Subcutaneous abdominal adipose tissue (tissue), 5 donors: ENCODE results near the gene CCL16.

ENCODE experiments used
- H3K27ac ChIP-seq: one replicate; pipeline ENCODE4 v1.7.0; 2013; ENCODE audit warnings: low read depth, mild to moderate bottlenecking, inconsistent platforms, low read length, moderate library complexity
- H3K27me3 ChIP-seq, 5 donors: one replicate each; pipeline ENCODE4 v1.7.0; 2013; ENCODE audit warnings: low read length in 5 of 5, inconsistent platforms in 1 of 5; ENCODE audit not compliant: control insufficient read depth in 5 of 5, insufficient read depth in 4 of 5
- H3K36me3 ChIP-seq, 5 donors: one replicate each; pipeline ENCODE4 v1.7.0; 2013; ENCODE audit warnings: low read length in 5 of 5; ENCODE audit not compliant: control insufficient read depth in 5 of 5, insufficient read depth in 5 of 5
- H3K4me1 ChIP-seq, 5 donors: one replicate each; pipeline ENCODE4 v1.7.0; 2013; ENCODE audit warnings: low read length in 5 of 5, mild to moderate bottlenecking in 3 of 5, moderate library complexity in 1 of 5; ENCODE audit not compliant: control insufficient read depth in 5 of 5, insufficient read depth in 5 of 5
- H3K4me3 ChIP-seq, 5 donors: one replicate each; pipeline ENCODE4 v1.7.0; 2013; ENCODE audit warnings: low read length in 5 of 5, low read depth in 1 of 5
- H3K9ac ChIP-seq, 5 donors: one replicate each; pipeline ENCODE4 v1.7.0; 2013; ENCODE audit warnings: low read length in 5 of 5, mild to moderate bottlenecking in 4 of 5, moderate library complexity in 3 of 5
- H3K9me3 ChIP-seq, 5 donors: one replicate each; pipeline ENCODE4 v1.7.0; 2013; ENCODE audit warnings: low read length in 5 of 5; ENCODE audit not compliant: control insufficient read depth in 5 of 5
- donor health status: healthy.
- donor health status: healthy.
- donor health status: healthy.
- donor health status: healthy.
- donor health status: healthy.

CCL16 gene

GRCh38 chr17:35991075-35991474 is 9.8 kb upstream of the CCL16 start:
- H3K27me3 ChIP-seq: no peaks in the 10 kb centered on the region
- H3K27ac ChIP-seq: no peak overlapping the region
- peaks cover 0 to 8% (median 0%) of the 10 kb centered on the region in 5 donors for H3K9me3 ChIP-seq
- no peak overlapping the region for H3K4me3 ChIP-seq
- H3K4me1 ChIP-seq: peaks cover 0 to 28% (median 15%) of the 10 kb centered on the region in 5 donors
- H3K9ac ChIP-seq: no peak overlapping the region
- no peaks in the 10 kb centered on the region for H3K36me3 ChIP-seq

- peak overlapping the region; percentile 2 for H3K27ac ChIP-seq
- no peaks in the 10 kb centered on the region for H3K27me3 ChIP-seq
- peaks cover 0 to 6% (median 0%) of the 10 kb centered on the region in 5 donors for H3K36me3 ChIP-seq
- no peak overlapping the region for H3K4me3 ChIP-seq
- H3K9me3 ChIP-seq: peaks cover 0 to 3% (median 0%) of the 10 kb centered on the region in 5 donors
- H3K4me1 ChIP-seq: peaks cover 0 to 56% (median 26%) of the 10 kb centered on the region in 5 donors
- no peak overlapping the region for H3K9ac ChIP-seq
Observed at GRCh38 chr17:35988164-35988563, 6.9 kb upstream of the CCL16 start.

- Histone ChIP-seq H3K9me3 (peaks cover 0 to 3% (median 0%) of the 10 kb centered on the region in 5 donors), H3K27ac (peak within 1 kb of the TSS; percentile 38), H3K9ac (peak within 1 kb of the TSS in 2 of 5 donors; percentile 20 to 60), H3K4me3 (peak within 1 kb of the TSS; percentile 10 to 72 (median 65)), H3K36me3 (peaks cover 0 to 6% (median 0%) of the 10 kb centered on the region in 5 donors), H3K4me1 (peaks cover 0 to 71% (median 26%) of the 10 kb centered on the region in 5 donors), H3K27me3 (no peaks in the 10 kb centered on the region)
Observed at GRCh38 chr17:35986643-35987042, 5.3 kb upstream of the CCL16 start, which contains the start of gene CCL14. Gene CCL14 (minus strand): TSS chr17:35986729. CDS start chr17:35986649, 80 bp downstream.

DNA sequence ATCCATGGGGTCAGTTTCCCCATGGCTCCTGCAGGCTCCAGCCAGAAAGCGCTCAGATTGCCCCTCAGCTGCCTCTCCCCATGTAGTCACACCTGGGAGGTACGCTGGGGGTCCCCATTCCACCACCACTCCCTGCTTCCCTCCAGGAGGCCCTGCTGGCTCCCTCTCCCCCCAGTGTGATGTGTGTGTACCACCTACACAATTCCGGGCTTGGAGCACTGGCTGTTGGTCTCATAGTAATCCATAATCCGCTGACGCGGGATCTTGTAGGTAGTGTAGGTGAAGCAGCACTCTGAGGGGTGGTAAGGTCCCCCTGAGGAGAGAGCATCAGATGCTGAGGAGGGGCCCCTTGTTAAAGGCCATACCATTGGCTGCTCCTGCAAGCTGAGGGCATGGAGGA is 2.8 kb upstream of the CCL16 start:
- H3K27ac ChIP-seq: no peak overlapping the region

DNA sequence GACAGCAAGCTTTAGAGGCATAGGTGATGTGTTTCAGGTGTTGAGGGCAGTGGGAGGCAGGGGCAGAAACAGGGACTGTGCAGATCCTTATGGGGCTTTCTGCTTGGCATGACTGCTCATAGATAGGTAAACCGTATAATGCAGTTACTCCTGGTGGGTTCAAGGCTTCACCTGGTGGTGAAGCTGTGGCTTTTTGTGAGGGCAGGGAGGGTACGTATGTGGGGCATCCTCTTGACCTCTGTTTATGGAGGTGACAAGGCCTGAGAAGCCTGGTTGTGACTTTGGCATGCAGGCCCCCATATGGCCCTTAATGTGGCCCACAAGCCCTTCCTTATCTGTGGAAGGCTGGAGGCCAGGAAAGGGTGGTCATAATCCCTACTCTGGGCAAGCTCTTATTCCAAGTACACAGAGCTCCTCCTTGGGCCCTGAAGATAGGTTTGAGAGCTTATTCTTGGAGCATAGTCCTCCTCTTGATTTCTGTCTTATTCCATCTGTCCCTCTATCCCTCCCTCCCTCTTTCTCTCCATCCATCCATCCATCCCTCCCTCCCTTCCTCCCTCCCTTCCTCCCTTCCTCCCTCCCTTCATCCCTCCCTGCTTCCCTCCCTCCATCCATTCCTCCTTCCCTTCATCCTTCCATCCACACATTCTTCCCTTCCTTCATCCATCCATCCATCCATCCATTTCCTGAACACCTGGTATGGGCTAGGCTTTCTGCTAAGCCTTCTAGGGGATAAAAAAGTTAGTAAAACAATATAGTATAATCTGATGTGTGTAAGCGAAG is 1.3 kb upstream of the CCL16 start:
- Histone ChIP-seq H3K27me3 (peaks cover 0 to 5% (median 0%) of the 10 kb centered on the region in 5 donors), H3K4me3 (no peak overlapping the region), H3K36me3 (peaks cover 0 to 9% (median 0%) of the 10 kb centered on the region in 5 donors), H3K4me1 (peaks cover 0 to 59% (median 23%) of the 10 kb centered on the region in 5 donors), H3K27ac (no peak overlapping the region), H3K9me3 (no peaks in the 10 kb centered on the region), H3K9ac (no peak overlapping the region)

More for the DNA sequence above, 2.8 kb upstream of the CCL16 start:
- peaks cover 0 to under 1% (median 0%) of the 10 kb centered on the region in 5 donors for H3K9me3 ChIP-seq
- H3K4me1 ChIP-seq: peaks cover 0 to 68% (median 26%) of the 10 kb centered on the region in 5 donors
- no peaks in the 10 kb centered on the region for H3K27me3 ChIP-seq
- peak overlapping the region in 1 of 5 donors; percentile 5 for H3K9ac ChIP-seq
- peak overlapping the region in 4 of 5 donors; percentile 58 to 72 (median 68) for H3K4me3 ChIP-seq
- peaks cover 0 to 9% (median 0%) of the 10 kb centered on the region in 5 donors for H3K36me3 ChIP-seq

- H3K36me3 ChIP-seq: peaks cover 0 to 9% (median 0%) of the 10 kb centered on the region in 5 donors
- no peak overlapping the region for H3K27ac ChIP-seq
- H3K9ac ChIP-seq: no peak overlapping the region
- no peaks in the 10 kb centered on the region for H3K9me3 ChIP-seq
- H3K4me3 ChIP-seq: no peak overlapping the region
- peaks cover 0 to 5% (median 0%) of the 10 kb centered on the region in 5 donors for H3K27me3 ChIP-seq
- peaks cover 0 to 52% (median 17%) of the 10 kb centered on the region in 5 donors for H3K4me1 ChIP-seq
Observed at GRCh38 chr17:35981908-35982330, 622 bp upstream of the CCL16 start.

- Histone ChIP-seq H3K9ac (no peak overlapping the region), H3K4me1 (peaks cover 0 to 34% (median 10%) of the 10 kb centered on the region in 5 donors), H3K4me3 (no peak overlapping the region), H3K27me3 (peaks cover 0 to 5% (median 0%) of the 10 kb centered on the region in 5 donors), H3K27ac (no peak overlapping the region), H3K9me3 (no peaks in the 10 kb centered on the region), H3K36me3 (peaks cover 0 to 6% (median 0%) of the 10 kb centered on the region in 5 donors)
Observed at GRCh38 chr17:35978346-35978745, 3.0 kb downstream of the CCL16 start.

GRCh38 chr17:35977509-35977908 is 3.8 kb downstream of the CCL16 start:
- H3K4me1 ChIP-seq: peaks cover 0 to 33% (median 10%) of the 10 kb centered on the region in 5 donors

DNA sequence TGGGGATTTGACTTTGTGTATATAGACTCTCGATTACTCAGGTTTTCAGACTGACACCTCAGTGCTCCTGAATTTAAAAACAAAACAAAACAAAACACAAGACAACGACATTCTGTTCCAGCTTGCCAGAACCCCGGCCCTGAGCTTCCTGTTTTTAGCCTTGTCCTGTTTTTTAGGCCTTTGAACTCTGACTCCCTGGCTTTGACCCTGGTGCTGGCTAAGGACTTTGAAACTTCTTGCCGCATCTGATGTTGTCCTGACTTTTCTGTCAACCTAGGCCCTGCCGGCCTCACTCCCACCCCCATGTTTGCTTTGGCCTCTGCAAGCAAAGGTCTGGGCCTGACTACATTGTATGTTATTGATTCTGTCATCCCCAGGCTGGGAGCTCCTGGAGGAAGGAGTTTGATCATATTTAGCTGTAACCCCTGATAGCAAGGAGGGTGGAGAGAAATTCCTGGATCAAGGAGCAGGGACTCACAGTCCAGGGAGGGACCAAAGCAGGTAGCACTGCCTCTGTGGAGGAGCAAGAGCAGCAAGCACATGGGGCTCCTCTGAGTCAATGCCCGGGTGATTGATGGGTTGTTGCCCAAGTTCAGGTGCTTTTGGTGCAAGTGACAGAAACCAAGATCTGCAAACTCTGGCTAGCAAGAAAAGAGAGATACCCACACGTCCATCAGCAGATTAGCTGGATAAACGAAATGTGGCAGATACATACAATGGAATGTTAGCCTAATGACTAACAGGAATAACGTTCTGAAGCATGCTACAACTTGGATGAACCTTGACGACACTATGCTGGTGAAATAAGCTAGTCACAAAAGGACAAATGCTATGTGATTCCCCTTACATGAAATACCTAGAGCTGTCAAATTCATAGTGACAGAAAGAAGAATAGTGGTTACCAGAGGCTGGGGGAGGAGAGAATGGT is 7.7 kb downstream of the CCL16 start:
- no peak overlapping the region for H3K9ac ChIP-seq
- H3K9me3 ChIP-seq: no peaks in the 10 kb centered on the region
- H3K27ac ChIP-seq: peak overlapping the region; percentile 27
- H3K4me1 ChIP-seq: peaks cover 2 to 41% (median 14%) of the 10 kb centered on the region in 5 donors
- H3K4me3 ChIP-seq: no peak overlapping the region
- peaks cover 0 to 5% (median 0%) of the 10 kb centered on the region in 5 donors for H3K27me3 ChIP-seq
- no peaks in the 10 kb centered on the region for H3K36me3 ChIP-seq

More at GRCh38 chr17:35977509-35977908, 3.8 kb downstream of the CCL16 start:
- Histone ChIP-seq H3K27me3 (peaks cover 0 to 5% (median 0%) of the 10 kb centered on the region in 5 donors), H3K27ac (no peak overlapping the region), H3K9me3 (no peaks in the 10 kb centered on the region), H3K9ac (no peak overlapping the region), H3K36me3 (peaks cover 0 to 6% (median 0%) of the 10 kb centered on the region in 5 donors), H3K4me3 (no peak overlapping the region)
